OCI-M1 (cell line): ENCODE results near the gene GFOD2.

Experiments used
- DNase-seq: peaks from one replicate; lab custom pipeline; 2025; lab: John Stamatoyannopoulos, UW

Gene GFOD2

DNA sequence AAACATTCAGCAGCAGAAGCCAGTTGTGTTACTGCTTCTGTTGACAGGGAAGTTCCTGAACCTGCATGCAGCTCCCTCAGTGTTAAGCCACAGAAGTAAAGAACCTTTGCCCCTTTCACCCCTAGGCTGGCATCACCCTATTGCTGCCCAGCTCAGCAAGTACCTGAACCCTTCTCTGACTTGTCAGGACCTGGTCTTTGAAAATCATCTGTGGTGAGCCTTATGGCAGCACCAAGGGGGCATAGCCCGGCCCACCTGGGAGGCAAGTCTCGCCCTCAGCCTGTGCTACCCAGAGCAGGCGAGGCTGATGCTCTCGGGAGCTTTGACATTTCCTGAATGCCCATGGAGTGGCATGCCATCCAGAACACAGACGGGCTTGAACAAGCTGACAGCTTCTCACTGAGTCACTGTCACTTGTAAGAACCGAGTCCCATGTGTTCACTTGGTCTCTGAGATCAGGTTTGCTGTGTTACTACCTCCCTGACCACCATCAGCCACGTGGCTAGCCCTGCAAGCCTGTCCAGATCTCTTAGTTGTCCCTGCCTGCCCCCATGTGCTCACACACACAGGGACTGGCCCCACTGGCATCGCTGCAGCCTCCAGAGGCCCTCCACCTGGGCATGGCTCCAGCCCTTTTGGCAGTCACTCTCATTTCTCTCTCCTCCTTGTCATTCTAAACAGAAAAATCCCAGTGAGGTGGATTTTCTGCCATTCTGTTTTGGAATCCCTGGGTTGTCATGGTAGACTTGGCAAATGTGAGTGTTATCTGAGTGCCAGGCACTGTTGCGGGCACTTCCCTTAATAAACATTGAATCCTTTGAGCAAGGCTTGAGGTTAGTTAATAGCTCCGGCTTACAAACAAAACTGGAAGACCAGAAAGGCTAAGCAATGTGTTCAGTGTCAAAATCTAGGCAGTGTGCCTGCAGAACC is 77.1 kb downstream of the GFOD2 start:
- no peak for DNase-seq

DNA sequence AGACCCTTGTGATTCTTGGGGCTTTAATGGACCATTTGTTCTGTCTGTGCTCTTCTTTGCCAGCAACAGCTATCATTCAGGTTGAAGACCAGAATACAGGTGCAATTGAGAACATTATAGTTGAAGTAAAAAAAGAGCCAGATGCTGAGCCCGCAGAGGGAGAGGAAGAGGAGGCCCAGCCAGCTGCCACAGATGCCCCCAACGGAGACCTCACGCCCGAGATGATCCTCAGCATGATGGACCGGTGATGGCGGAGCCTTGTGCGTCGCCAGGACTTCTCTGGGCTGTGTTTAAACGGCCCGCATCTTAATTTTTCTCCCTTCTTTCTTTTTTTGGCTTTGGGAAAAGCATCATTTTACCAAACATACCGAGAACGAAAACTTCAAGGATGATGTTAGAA is 81.5 kb downstream of the GFOD2 start:
- DNase-seq = no peak

GRCh38 chr16:67636713-67637112 is 82.4 kb downstream of the GFOD2 start:
- DNase-seq = no peak

GRCh38 chr16:67632415-67633172 is 86.5 kb downstream of the GFOD2 start:
- DNase-seq = no peak

GRCh38 chr16:67628216-67628615 is 90.9 kb downstream of the GFOD2 start:
- DNase-seq = no peak
